WTC11 (cell line): ENCODE measurements around the gene GNRH2. TPM values are rescaled to one million over a fixed set of nuclear protein-coding genes. Genes with fewer than 3 reads are reported as not detected.
A peak's percentile ranks its signal among the peaks of the same experiment; 100 is the strongest.

ENCODE experiments used
- JAZF1 ChIP-seq: fragments of 250-450 bp; sonication (Bioruptor Pico); IDR thresholded peaks from 2 replicates; pipeline ENCODE4 v1.9.0; 2021; ENCODE audit warnings: moderate library complexity, mild to moderate bottlenecking, inconsistent platforms
- JUN ChIP-seq: sonication (generic); formaldehyde crosslinking; IDR thresholded peaks from 2 replicates; pipeline ENCODE4 v1.8.0; 2023; ENCODE audit warnings: mild to moderate bottlenecking, missing genetic modification reagents
- KAT7 ChIP-seq: sonication (generic); formaldehyde crosslinking; IDR thresholded peaks from 2 replicates; pipeline ENCODE4 v1.8.1; 2023; ENCODE audit warnings: missing genetic modification reagents, mild to moderate bottlenecking, borderline replicate concordance
- MYBL2 ChIP-seq: sonication (generic); formaldehyde crosslinking; IDR thresholded peaks from 2 replicates; pipeline ENCODE4 v1.8.1; 2023; ENCODE audit warnings: mild to moderate bottlenecking, moderate library complexity, missing genetic modification reagents
- SP1 ChIP-seq: sonication (generic); formaldehyde crosslinking; conservative IDR thresholded peaks from 2 replicates; pipeline ENCODE4 v1.8.1; 2022; ENCODE audit warnings: missing genetic modification reagents
- TP53 ChIP-seq: sonication (generic); formaldehyde crosslinking; IDR thresholded peaks from 2 replicates; pipeline ENCODE4 v1.8.1; 2023; ENCODE audit warnings: mild to moderate bottlenecking, missing genetic modification reagents
- ZNF121 ChIP-seq: sonication (generic); formaldehyde crosslinking; IDR thresholded peaks from 2 replicates; pipeline ENCODE4 v1.8.0; 2023; ENCODE audit warnings: missing genetic modification reagents
- ZNF219 ChIP-seq: sonication (generic); formaldehyde crosslinking; IDR thresholded peaks from 2 replicates; pipeline ENCODE4 v1.8.0; 2023; ENCODE audit warnings: missing genetic modification reagents, mild to moderate bottlenecking, borderline replicate concordance
- ZNF232 ChIP-seq: sonication (generic); formaldehyde crosslinking; IDR thresholded peaks from 2 replicates; pipeline ENCODE4 v1.8.0; 2022; ENCODE audit warnings: mild to moderate bottlenecking, missing genetic modification reagents
- ZNF263 ChIP-seq: sonication (generic); formaldehyde crosslinking; IDR thresholded peaks from 2 replicates; pipeline ENCODE4 v1.8.1; 2022; ENCODE audit warnings: low read depth, mild to moderate bottlenecking, moderate library complexity, missing genetic modification reagents
- ZNF416 ChIP-seq: fragments of 250-450 bp; sonication (Bioruptor Pico); IDR thresholded peaks from 2 replicates; pipeline ENCODE4 v1.9.0; 2021; ENCODE audit warnings: mild to moderate bottlenecking, inconsistent platforms
- total RNA-seq: library from RNA; stranded (reverse); gene quantifications from 3 replicates; pipeline ENCODE4 v1.2.3, GENCODE V29; 2021
- TF ChIP-seq, protein P1 (sequence below): sonication (generic); formaldehyde crosslinking; IDR thresholded peaks from 2 replicates; pipeline ENCODE4 v1.8.0; 2022; ENCODE audit warnings: mild to moderate bottlenecking, missing genetic modification reagents
- TF ChIP-seq, protein P2 (sequence below): sonication (generic); formaldehyde crosslinking; IDR thresholded peaks from 2 replicates; pipeline ENCODE4 v1.8.0; 2022; ENCODE audit warnings: missing genetic modification reagents
- TF ChIP-seq, protein P3 (sequence below): sonication (generic); formaldehyde crosslinking; IDR thresholded peaks from 2 replicates; pipeline ENCODE4 v1.8.1; 2023; ENCODE audit warnings: mild to moderate bottlenecking, missing genetic modification reagents
- TF ChIP-seq, protein P4 (sequence below): fragments of 200-600 bp; IDR thresholded peaks from 2 replicates; pipeline ENCODE4 v1.8.0; 2022; ENCODE audit warnings: antibody characterized with exemption
- TF ChIP-seq, protein P5 (sequence below): sonication (generic); formaldehyde crosslinking; IDR thresholded peaks from 2 replicates; pipeline ENCODE4 v1.8.1; 2023; ENCODE audit warnings: mild to moderate bottlenecking, missing genetic modification reagents, borderline replicate concordance
- TF ChIP-seq, protein P6 (sequence below): sonication (generic); formaldehyde crosslinking; IDR thresholded peaks from 2 replicates; pipeline ENCODE4 v1.8.1; 2023; ENCODE audit warnings: mild to moderate bottlenecking, moderate library complexity, missing genetic modification reagents
- TF ChIP-seq, protein P7 (sequence below): sonication (generic); formaldehyde crosslinking; IDR thresholded peaks from 2 replicates; pipeline ENCODE4 v1.8.0; 2022; ENCODE audit warnings: mild to moderate bottlenecking, missing genetic modification reagents
- TF ChIP-seq, protein P8 (sequence below): fragments of 250-450 bp; sonication (Bioruptor Pico); IDR thresholded peaks from 2 replicates; pipeline ENCODE4 v2.1.2; 2022; ENCODE audit warnings: mild to moderate bottlenecking, moderate library complexity

The GNRH2 gene
- total RNA-seq, 1 experiment from 2014 or later, result 1.1 TPM

DNA sequence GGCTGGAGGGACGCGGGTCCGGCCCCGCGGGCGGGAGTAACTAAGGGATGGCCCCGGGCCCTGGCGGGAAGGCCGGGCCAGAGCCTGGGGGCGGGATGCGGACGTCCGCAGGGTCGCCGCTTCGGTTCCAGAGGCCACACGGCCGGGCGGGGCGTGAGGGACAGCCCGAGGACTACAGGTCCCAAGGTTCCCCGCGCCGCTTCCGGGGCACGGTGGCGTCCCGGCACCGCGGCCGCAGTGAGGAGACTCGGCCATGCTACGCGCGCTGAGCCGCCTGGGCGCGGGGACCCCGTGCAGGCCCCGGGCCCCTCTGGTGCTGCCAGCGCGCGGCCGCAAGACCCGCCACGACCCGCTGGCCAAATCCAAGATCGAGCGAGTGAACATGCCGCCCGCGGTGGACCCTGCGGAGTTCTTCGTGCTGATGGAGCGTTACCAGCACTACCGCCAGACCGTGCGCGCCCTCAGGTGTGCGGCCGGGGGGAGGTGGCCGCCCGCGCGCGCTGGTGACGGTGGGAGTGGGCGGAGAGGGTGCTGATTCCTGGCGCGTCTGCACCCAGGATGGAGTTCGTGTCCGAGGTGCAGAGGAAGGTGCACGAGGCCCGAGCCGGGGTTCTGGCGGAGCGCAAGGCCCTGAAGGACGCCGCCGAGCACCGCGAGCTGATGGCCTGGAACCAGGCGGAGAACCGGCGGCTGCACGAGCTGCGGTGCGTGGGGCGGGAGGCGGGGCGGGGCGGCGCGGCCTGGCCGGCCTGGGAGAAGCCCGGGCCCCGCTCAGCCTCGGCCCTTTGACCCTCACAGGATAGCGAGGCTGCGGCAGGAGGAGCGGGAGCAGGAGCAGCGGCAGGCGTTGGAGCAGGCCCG lies 2.6 kb downstream of the GNRH2 start, which contains the start of gene MRPS26 (continued):
- TF ChIP-seq KAT7 (no peak), ZNF232 (CRISPR knock-in tag) (peak; percentile 94; the same call in 1 of the 2 replicates), ZNF263 (CRISPR knock-in tag) (no peak), TP53 (peak; percentile 88), JAZF1 (CRISPR knock-in tag) (no peak), SP1 (CRISPR knock-in tag) (peak; percentile 81), MYBL2 (CRISPR knock-in tag) (no peak; the same call in 1 of the 2 replicates), ZNF416 (CRISPR knock-in tag) (no peak), ZNF219 (no peak), JUN (peak; percentile 44; the same call in 1 of the 2 replicates), ZNF121 (no peak)
- TF ChIP-seq, protein P1, sequence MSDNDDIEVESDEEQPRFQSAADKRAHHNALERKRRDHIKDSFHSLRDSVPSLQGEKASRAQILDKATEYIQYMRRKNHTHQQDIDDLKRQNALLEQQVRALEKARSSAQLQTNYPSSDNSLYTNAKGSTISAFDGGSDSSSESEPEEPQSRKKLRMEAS (CRISPR knock-in tag), result peak; percentile 81
- TF ChIP-seq, protein P2, sequence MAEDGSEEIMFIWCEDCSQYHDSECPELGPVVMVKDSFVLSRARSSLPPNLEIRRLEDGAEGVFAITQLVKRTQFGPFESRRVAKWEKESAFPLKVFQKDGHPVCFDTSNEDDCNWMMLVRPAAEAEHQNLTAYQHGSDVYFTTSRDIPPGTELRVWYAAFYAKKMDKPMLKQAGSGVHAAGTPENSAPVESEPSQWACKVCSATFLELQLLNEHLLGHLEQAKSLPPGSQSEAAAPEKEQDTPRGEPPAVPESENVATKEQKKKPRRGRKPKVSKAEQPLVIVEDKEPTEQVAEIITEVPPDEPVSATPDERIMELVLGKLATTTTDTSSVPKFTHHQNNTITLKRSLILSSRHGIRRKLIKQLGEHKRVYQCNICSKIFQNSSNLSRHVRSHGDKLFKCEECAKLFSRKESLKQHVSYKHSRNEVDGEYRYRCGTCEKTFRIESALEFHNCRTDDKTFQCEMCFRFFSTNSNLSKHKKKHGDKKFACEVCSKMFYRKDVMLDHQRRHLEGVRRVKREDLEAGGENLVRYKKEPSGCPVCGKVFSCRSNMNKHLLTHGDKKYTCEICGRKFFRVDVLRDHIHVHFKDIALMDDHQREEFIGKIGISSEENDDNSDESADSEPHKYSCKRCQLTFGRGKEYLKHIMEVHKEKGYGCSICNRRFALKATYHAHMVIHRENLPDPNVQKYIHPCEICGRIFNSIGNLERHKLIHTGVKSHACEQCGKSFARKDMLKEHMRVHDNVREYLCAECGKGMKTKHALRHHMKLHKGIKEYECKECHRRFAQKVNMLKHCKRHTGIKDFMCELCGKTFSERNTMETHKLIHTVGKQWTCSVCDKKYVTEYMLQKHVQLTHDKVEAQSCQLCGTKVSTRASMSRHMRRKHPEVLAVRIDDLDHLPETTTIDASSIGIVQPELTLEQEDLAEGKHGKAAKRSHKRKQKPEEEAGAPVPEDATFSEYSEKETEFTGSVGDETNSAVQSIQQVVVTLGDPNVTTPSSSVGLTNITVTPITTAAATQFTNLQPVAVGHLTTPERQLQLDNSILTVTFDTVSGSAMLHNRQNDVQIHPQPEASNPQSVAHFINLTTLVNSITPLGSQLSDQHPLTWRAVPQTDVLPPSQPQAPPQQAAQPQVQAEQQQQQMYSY, result no peak
- TF ChIP-seq, protein P3, sequence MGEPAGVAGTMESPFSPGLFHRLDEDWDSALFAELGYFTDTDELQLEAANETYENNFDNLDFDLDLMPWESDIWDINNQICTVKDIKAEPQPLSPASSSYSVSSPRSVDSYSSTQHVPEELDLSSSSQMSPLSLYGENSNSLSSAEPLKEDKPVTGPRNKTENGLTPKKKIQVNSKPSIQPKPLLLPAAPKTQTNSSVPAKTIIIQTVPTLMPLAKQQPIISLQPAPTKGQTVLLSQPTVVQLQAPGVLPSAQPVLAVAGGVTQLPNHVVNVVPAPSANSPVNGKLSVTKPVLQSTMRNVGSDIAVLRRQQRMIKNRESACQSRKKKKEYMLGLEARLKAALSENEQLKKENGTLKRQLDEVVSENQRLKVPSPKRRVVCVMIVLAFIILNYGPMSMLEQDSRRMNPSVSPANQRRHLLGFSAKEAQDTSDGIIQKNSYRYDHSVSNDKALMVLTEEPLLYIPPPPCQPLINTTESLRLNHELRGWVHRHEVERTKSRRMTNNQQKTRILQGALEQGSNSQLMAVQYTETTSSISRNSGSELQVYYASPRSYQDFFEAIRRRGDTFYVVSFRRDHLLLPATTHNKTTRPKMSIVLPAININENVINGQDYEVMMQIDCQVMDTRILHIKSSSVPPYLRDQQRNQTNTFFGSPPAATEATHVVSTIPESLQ (CRISPR knock-in tag), result no peak
- TF ChIP-seq, protein P4, sequence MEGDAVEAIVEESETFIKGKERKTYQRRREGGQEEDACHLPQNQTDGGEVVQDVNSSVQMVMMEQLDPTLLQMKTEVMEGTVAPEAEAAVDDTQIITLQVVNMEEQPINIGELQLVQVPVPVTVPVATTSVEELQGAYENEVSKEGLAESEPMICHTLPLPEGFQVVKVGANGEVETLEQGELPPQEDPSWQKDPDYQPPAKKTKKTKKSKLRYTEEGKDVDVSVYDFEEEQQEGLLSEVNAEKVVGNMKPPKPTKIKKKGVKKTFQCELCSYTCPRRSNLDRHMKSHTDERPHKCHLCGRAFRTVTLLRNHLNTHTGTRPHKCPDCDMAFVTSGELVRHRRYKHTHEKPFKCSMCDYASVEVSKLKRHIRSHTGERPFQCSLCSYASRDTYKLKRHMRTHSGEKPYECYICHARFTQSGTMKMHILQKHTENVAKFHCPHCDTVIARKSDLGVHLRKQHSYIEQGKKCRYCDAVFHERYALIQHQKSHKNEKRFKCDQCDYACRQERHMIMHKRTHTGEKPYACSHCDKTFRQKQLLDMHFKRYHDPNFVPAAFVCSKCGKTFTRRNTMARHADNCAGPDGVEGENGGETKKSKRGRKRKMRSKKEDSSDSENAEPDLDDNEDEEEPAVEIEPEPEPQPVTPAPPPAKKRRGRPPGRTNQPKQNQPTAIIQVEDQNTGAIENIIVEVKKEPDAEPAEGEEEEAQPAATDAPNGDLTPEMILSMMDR, result no peak
- TF ChIP-seq, protein P5, sequence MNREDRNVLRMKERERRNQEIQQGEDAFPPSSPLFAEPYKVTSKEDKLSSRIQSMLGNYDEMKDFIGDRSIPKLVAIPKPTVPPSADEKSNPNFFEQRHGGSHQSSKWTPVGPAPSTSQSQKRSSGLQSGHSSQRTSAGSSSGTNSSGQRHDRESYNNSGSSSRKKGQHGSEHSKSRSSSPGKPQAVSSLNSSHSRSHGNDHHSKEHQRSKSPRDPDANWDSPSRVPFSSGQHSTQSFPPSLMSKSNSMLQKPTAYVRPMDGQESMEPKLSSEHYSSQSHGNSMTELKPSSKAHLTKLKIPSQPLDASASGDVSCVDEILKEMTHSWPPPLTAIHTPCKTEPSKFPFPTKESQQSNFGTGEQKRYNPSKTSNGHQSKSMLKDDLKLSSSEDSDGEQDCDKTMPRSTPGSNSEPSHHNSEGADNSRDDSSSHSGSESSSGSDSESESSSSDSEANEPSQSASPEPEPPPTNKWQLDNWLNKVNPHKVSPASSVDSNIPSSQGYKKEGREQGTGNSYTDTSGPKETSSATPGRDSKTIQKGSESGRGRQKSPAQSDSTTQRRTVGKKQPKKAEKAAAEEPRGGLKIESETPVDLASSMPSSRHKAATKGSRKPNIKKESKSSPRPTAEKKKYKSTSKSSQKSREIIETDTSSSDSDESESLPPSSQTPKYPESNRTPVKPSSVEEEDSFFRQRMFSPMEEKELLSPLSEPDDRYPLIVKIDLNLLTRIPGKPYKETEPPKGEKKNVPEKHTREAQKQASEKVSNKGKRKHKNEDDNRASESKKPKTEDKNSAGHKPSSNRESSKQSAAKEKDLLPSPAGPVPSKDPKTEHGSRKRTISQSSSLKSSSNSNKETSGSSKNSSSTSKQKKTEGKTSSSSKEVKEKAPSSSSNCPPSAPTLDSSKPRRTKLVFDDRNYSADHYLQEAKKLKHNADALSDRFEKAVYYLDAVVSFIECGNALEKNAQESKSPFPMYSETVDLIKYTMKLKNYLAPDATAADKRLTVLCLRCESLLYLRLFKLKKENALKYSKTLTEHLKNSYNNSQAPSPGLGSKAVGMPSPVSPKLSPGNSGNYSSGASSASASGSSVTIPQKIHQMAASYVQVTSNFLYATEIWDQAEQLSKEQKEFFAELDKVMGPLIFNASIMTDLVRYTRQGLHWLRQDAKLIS (CRISPR knock-in tag), result no peak
- TF ChIP-seq, protein P6, sequence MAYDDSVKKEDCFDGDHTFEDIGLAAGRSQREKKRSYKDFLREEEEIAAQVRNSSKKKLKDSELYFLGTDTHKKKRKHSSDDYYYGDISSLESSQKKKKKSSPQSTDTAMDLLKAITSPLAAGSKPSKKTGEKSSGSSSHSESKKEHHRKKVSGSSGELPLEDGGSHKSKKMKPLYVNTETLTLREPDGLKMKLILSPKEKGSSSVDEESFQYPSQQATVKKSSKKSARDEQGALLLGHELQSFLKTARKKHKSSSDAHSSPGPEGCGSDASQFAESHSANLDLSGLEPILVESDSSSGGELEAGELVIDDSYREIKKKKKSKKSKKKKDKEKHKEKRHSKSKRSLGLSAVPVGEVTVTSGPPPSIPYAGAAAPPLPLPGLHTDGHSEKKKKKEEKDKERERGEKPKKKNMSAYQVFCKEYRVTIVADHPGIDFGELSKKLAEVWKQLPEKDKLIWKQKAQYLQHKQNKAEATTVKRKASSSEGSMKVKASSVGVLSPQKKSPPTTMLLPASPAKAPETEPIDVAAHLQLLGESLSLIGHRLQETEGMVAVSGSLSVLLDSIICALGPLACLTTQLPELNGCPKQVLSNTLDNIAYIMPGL, result peak; percentile 97
- TF ChIP-seq, protein P7, sequence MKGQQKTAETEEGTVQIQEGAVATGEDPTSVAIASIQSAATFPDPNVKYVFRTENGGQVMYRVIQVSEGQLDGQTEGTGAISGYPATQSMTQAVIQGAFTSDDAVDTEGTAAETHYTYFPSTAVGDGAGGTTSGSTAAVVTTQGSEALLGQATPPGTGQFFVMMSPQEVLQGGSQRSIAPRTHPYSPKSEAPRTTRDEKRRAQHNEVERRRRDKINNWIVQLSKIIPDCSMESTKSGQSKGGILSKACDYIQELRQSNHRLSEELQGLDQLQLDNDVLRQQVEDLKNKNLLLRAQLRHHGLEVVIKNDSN (CRISPR knock-in tag), result no peak
- TF ChIP-seq, protein P8, sequence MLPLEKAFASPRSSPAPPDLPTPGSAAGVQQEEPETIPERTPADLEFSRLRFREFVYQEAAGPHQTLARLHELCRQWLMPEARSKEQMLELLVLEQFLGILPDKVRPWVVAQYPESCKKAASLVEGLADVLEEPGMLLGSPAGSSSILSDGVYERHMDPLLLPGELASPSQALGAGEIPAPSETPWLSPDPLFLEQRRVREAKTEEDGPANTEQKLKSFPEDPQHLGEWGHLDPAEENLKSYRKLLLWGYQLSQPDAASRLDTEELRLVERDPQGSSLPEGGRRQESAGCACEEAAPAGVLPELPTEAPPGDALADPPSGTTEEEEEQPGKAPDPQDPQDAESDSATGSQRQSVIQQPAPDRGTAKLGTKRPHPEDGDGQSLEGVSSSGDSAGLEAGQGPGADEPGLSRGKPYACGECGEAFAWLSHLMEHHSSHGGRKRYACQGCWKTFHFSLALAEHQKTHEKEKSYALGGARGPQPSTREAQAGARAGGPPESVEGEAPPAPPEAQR (CRISPR knock-in tag), result no peak
